HepG2 (cell line): ENCODE results near the gene PDE9A. TPM values are rescaled to one million over a fixed set of nuclear protein-coding genes. Genes with fewer than 3 reads are reported as not detected.

Experiments used
- ATAC-seq: fragments of 200-7000 bp; cut with Tn5 transposase; 3 replicates; pipeline ENCODE4 v1.9.1; 2020; ENCODE audit warnings: mild to moderate bottlenecking, moderate library complexity
- BruUV-seq: library from RNA; stranded (reverse); fragments of 400-500 nt; replicated peaks from 2 replicates; lab custom pipeline; 2021; lab: Mats Ljungman, UMichigan
- CTCF ChIA-PET: fragments of 300-600 bp; formaldehyde crosslinking; extraction: SDS; loops from one replicate; lab custom pipeline; 2021; ENCODE audit warnings: low total read pairs, inconsistent platforms, low intra/inter-chr PET ratio; lab: Yijun Ruan, JAX
- POLR2A ChIA-PET: fragments of 350-600 bp; sonication (Branson Sonifier 250); formaldehyde crosslinking; loops from one replicate; lab custom pipeline; 2020; ENCODE audit warnings: antibody characterized with exemption, inconsistent platforms; lab: Yijun Ruan, JAX
- DNase-seq: peaks from one replicate; pipeline ENCODE4 v3.0.0-alpha.2; 2015; ENCODE audit warnings: low spot score
- FAIRE-seq: peaks from 3 replicates; lab custom pipeline; 2011; peaks lifted over from hg19 to GRCh38; lab: Jason Lieb, UNC
- H2AFZ ChIP-seq: one replicate; pipeline ENCODE4 v1.6.1; 2011; ENCODE audit warnings: low read length, inconsistent platforms
- H3K27ac ChIP-seq: fragments of 300-600 bp; 3 replicates; pipeline ENCODE4 v1.8.0; 2011; ENCODE audit warnings: mixed run types, mild to moderate bottlenecking, mixed read lengths, low read length, inconsistent platforms; ENCODE audit not compliant: insufficient read depth; ENCODE audit errors: extremely low read length
- H3K27me3 ChIP-seq, 2 experiments: fragments of 200-600 bp in 1 of 2; 2 replicates in 1 of 2; 3 replicates in 1 of 2; pipeline versions ENCODE4 v1.6.0 to v1.8.0; 2011; ENCODE audit warnings: low read length in 2 of 2, mild to moderate bottlenecking in 2 of 2, moderate library complexity in 2 of 2, inconsistent platforms in 1 of 2; ENCODE audit not compliant: insufficient read depth in 2 of 2, control insufficient read depth in 1 of 2
- H3K36me3 ChIP-seq, 2 experiments: fragments of 200-600 bp in 1 of 2; replicated peaks in 1 of 2; 2 replicates in 1 of 2; 3 replicates in 1 of 2; pipeline versions ENCODE4 v1.5.1 to v1.8.0; 2011; ENCODE audit warnings: low read length in 2 of 2, inconsistent platforms in 1 of 2; ENCODE audit not compliant: insufficient read depth in 2 of 2, control insufficient read depth in 1 of 2
- H3K4me1 ChIP-seq: 2 replicates; pipeline ENCODE4 v1.5.1; 2012; ENCODE audit warnings: low read length, inconsistent platforms; ENCODE audit not compliant: insufficient read depth
- H3K4me2 ChIP-seq: 2 replicates; pipeline ENCODE4 v1.6.0; 2011; ENCODE audit warnings: low read depth, low read length, inconsistent platforms
- H3K4me3 ChIP-seq, 3 experiments: fragments of 200-600 bp in 1 of 3; sonication (generic), shearing (Covaris generic) in 1 of 3; replicated peaks in 1 of 3; 2 replicates each; pipeline ENCODE4 v1.5.1; 2011 to 2016; ENCODE audit warnings: low read length in 3 of 3, inconsistent platforms in 2 of 3, low read depth in 2 of 3, mild to moderate bottlenecking in 2 of 3, control low read depth in 1 of 3, mixed read lengths in 1 of 3; ENCODE audit not compliant: insufficient read depth in 1 of 3
- H3K79me2 ChIP-seq: one replicate; pipeline ENCODE4 v1.6.1; 2011; ENCODE audit warnings: low read length, inconsistent platforms; ENCODE audit not compliant: insufficient read depth
- H3K9ac ChIP-seq: 2 replicates; pipeline ENCODE4 v1.6.0; 2011; ENCODE audit warnings: mild to moderate bottlenecking, low read depth, low read length, inconsistent platforms; ENCODE audit not compliant: insufficient read depth
- H3K9me3 ChIP-seq: 2 replicates; pipeline ENCODE4 v1.5.1; 2012; ENCODE audit warnings: mild to moderate bottlenecking, low read length
- H4K20me1 ChIP-seq: 2 replicates; pipeline ENCODE4 v1.6.0; 2011; ENCODE audit warnings: inconsistent platforms, mild to moderate bottlenecking, low read length, moderate library complexity; ENCODE audit not compliant: insufficient read depth
- E2F2 ChIP-seq: sonication (generic); formaldehyde crosslinking; IDR thresholded peaks from 2 replicates; pipeline ENCODE4 v1.4.0; 2020; ENCODE audit warnings: missing genetic modification reagents, borderline replicate concordance
- MATR3 ChIP-seq: sonication (generic); formaldehyde crosslinking; IDR thresholded peaks from 2 replicates; pipeline ENCODE4 v1.4.0; 2020; ENCODE audit warnings: missing genetic modification reagents
- PAX8 ChIP-seq: sonication (generic); formaldehyde crosslinking; IDR thresholded peaks from 2 replicates; pipeline ENCODE4 v1.8.0; 2022; ENCODE audit warnings: mild to moderate bottlenecking, missing genetic modification reagents, borderline replicate concordance
- REPIN1 ChIP-seq: sonication (generic); formaldehyde crosslinking; IDR thresholded peaks from 2 replicates; pipeline ENCODE4 v1.8.0; 2022; ENCODE audit warnings: missing genetic modification reagents, low read depth, mild to moderate bottlenecking, borderline replicate concordance
- SOX13 ChIP-seq, 3 experiments: fragments of 450-650 bp in 1 of 3; sonication (generic) in 1 of 3; formaldehyde crosslinking in 1 of 3; IDR thresholded peaks in 2 of 3; conservative IDR thresholded peaks in 1 of 3; 2 replicates each; pipeline versions ENCODE4 v1.5.0 to v1.6.1; 2016 to 2020; ENCODE audit warnings: antibody characterized with exemption in 1 of 3, mild to moderate bottlenecking in 1 of 3, missing compliant biosample characterization in 1 of 3, missing genetic modification reagents in 1 of 3, moderate library complexity in 1 of 3
- STAG1 ChIP-seq: sonication (generic); formaldehyde crosslinking; IDR thresholded peaks from 2 replicates; pipeline ENCODE4 v1.4.0; 2020; ENCODE audit warnings: missing genetic modification reagents
- ZFP1 ChIP-seq: IDR thresholded peaks from 2 replicates; pipeline ENCODE4 v1.6.1; 2016
- ZNF687 ChIP-seq: sonication (generic); formaldehyde crosslinking; IDR thresholded peaks from 2 replicates; pipeline ENCODE4 v1.5.1; 2020; ENCODE audit warnings: mild to moderate bottlenecking, missing genetic modification reagents, moderate library complexity
- WGBS: methylation state at CpG from one replicate; pipeline ENCODE4 v1.1.6; 2017; ENCODE audit warnings: low lambda C conversion rate; 5-methylcytosine and 5-hydroxymethylcytosine counted together
- in situ Hi-C: cut with HindIII; loops from 2 replicates; pipeline ENCODE4 v1.10.0; 2017; ENCODE audit warnings: low pct_unique_long_range_greater_than_20kb; ENCODE audit not compliant: extremely low pct_ligation_motif_present
- intact Hi-C: fragments of 100-400 bp; cut with micrococcal nuclease; formaldehyde crosslinking; loops from one replicate; pipeline ENCODE4 v1.10.0; 2022; ENCODE audit not compliant: unreplicated experiment
- polyA plus RNA-seq, 8 experiments: library from polyadenylated mRNA; depleted of rRNA in 3 of 8; stranded (reverse) in 7 of 8; unstranded in 1 of 8; fragments of >200 nt; fragmentation: Illumina TruSeq in 4 of 8; extraction: Trizol in 4 of 8; gene quantifications; 2 replicates each; pipeline versions ENCODE4 v1.2.1 to v1.2.3, GENCODE V29; 2011 to 2016; ENCODE audit warnings: low read depth in 4 of 8, missing spikeins in 1 of 8, mixed read lengths in 1 of 8; ENCODE audit not compliant: insufficient read depth in 1 of 8
- total RNA-seq, 5 experiments: library from RNA; depleted of rRNA; stranded (reverse); fragments of >200 nt; fragmentation: Illumina TruSeq; extraction: Trizol; gene quantifications; 2 replicates each; pipeline ENCODE4 v1.2.3, GENCODE V29; 2016; ENCODE audit warnings: low read depth in 1 of 5

Gene PDE9A
- total and polyA plus RNA-seq, 2 of the 13 experiments (the other 11 are each of a cell fraction or from before 2014, with no cell fraction given), result 4.6 to 19.7 TPM

DNA sequence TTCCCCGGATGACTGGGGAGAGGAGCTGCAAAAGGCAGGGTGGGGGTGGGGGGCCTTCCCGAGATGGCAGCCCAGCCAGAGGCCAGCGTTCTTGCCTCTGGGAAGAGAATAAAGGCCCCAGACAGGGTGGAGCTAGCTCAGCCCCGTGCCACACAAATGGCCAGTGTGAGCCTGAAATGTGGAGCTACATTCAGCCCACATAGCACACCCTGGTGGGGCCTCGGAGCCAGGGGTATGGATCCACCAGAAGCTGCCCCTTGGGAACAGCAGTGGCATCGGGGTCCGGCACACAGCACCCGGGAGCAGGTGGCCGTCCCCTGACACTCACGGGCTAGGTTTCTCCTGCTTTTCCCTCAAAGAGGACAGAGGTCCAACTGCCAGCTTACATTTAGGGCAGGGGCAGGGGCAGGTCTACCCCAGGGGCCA, 93.9 kb downstream of the PDE9A start:
- Histone ChIP-seq H4K20me1 (no peaks in the 10 kb centered on the region), H3K27ac (no peak overlapping the region), H3K79me2 (no peaks in the 10 kb centered on the region), H2AFZ (no peak overlapping the region), H3K36me3 (no peaks in the 10 kb centered on the region), H3K9ac (no peak overlapping the region), H3K4me1 (peaks cover 10% of the 10 kb centered on the region), H3K4me2 (no peak overlapping the region), H3K27me3 (no peaks in the 10 kb centered on the region), H3K4me3 (no peak overlapping the region), H3K9me3 (no peaks in the 10 kb centered on the region)
- TF ChIP-seq ZNF687 (0 out of 2 replicates have a peak, but pooled peaks have one; percentile 19), MATR3 (CRISPR knock-in tag) (no peak), REPIN1 (CRISPR knock-in tag) (no peak), STAG1 (0 out of 2 replicates have a peak, but pooled peaks have one; percentile 6), PAX8 (CRISPR knock-in tag) (no peak), ZFP1 (CRISPR knock-in tag) (no peak), E2F2 (CRISPR knock-in tag) (no peak), SOX13 (IDR thresholded peaks at IDR 0.05) (no peak), SOX13 (CRISPR knock-in tag; conservative IDR thresholded peaks at IDR 0.05 in 1 of 2, IDR thresholded peaks at IDR 0.05 in 1 of 2) (no peak)
- DNase-seq, result no peak
- intact Hi-C loops, result no loop called here
- POLR2A ChIA-PET, result interaction anchor here (1.1 kb wide), 1 partner anchor 9 kb away, joined by 3 read pairs; no protein-coding TSS in a partner anchor
- ATAC-seq, result 0 out of 3 replicates have a peak, but pooled peaks have one; percentile 28
- CTCF ChIA-PET, result no interaction called here
- 80% methylated on average over 5 of the region's 10 CpGs for WGBS
- BruUV-seq, result no TSS peak
- FAIRE-seq, result no peak
- in situ Hi-C loops, result no loop called here
